Gastroesophageal sphincter (tissue), 4 donors: Measurements from ENCODE around the gene ITGA2. TPM values are rescaled to one million over a fixed set of nuclear protein-coding genes. Genes with fewer than 3 reads are reported as not detected.

Experiments
- ATAC-seq: fragments of 150-250 bp; one replicate; pipeline ENCODE4 v1.9.1; 2016; ENCODE audit warnings: mild to moderate bottlenecking, moderate library complexity
- H3K27ac ChIP-seq, 4 donors: fragments of 200-600 bp; sonication (generic) in 3 of 4; 1 replicate in 3 of 4; 2 replicates in 1 of 4; pipeline ENCODE4 v1.5.1; 2016 to 2019
- H3K27me3 ChIP-seq: fragments of 200-600 bp; sonication (generic); one replicate; pipeline ENCODE4 v1.5.1; 2019
- H3K36me3 ChIP-seq, 2 donors: fragments of 200-600 bp; sonication (generic); one replicate each; pipeline ENCODE4 v1.5.1; 2019; ENCODE audit warnings: control low read depth in 1 of 2
- H3K4me1 ChIP-seq, 3 donors: fragments of 200-600 bp; sonication (generic); 1 replicate in 2 of 3; 2 replicates in 1 of 3; pipeline ENCODE4 v1.5.1; 2016 to 2019; ENCODE audit warnings: control low read depth in 2 of 3
- H3K4me3 ChIP-seq, 2 donors: fragments of 200-600 bp; sonication (generic); one replicate each; pipeline ENCODE4 v1.5.1; 2019; ENCODE audit warnings: mild to moderate bottlenecking in 1 of 2, moderate library complexity in 1 of 2
- H3K9me3 ChIP-seq, 3 donors: fragments of 200-600 bp; sonication (generic); one replicate each; pipeline ENCODE4 v1.5.1; 2017 to 2019; ENCODE audit warnings: control low read depth in 2 of 3
- CTCF ChIP-seq, 4 experiments: fragments of 200-600 bp in 2 of 4; fragments of 450-650 bp in 2 of 4; sonication (generic) in 1 of 4; IDR thresholded peaks; one replicate each; pipeline ENCODE4 v1.5.1; 2017 to 2019; ENCODE audit warnings: antibody characterized with exemption in 4 of 4, mild to moderate bottlenecking in 2 of 4, moderate library complexity in 2 of 4
- EP300 ChIP-seq: sonication (generic); formaldehyde crosslinking; IDR thresholded peaks from one replicate; pipeline ENCODE4 v1.6.1; 2017; ENCODE audit warnings: antibody characterized with exemption, mild to moderate bottlenecking
- POLR2A ChIP-seq, 2 donors: fragments of 450-650 bp; IDR thresholded peaks; one replicate each; pipeline ENCODE4 v1.6.1; 2017; ENCODE audit warnings: antibody characterized with exemption in 2 of 2, mild to moderate bottlenecking in 2 of 2, moderate library complexity in 1 of 2
- POLR2AphosphoS5 ChIP-seq: sonication (generic); formaldehyde crosslinking; IDR thresholded peaks from one replicate; pipeline ENCODE4 v1.6.1; 2017; ENCODE audit warnings: antibody characterized with exemption
- WGBS, 2 donors: methylation state at CpG; one replicate each; pipeline ENCODE4 v1.1.5; 2018; ENCODE audit warnings: low coverage in 1 of 2; 5-methylcytosine and 5-hydroxymethylcytosine counted together
- total RNA-seq, 4 donors: library from RNA; depleted of rRNA; stranded (reverse); fragments of >200 nt; gene quantifications; one replicate each; pipeline ENCODE4 v1.1.0, GENCODE V29; 2016

The ITGA2 gene
- total RNA-seq, 4 donors from 2014 or later: 1.5 to 14.6 (median 10.0) TPM

- no peak for TF ChIP-seq POLR2AphosphoS5
- no peak for TF ChIP-seq CTCF (IDR thresholded peaks at IDR 0.05)
- TF ChIP-seq POLR2A (IDR thresholded peaks at IDR 0.05): no peak
- no peak for TF ChIP-seq EP300
- no peak for ATAC-seq
- Histone ChIP-seq H3K36me3 (no peaks in the 10 kb centered on the region), H3K9me3 (peaks cover 0 to 3% (median 0%) of the 10 kb centered on the region in 3 donors), H3K27me3 (no peaks in the 10 kb centered on the region), H3K4me3 (no peak overlapping the region), H3K27ac (no peak overlapping the region), H3K4me1 (no peaks in the 10 kb centered on the region)
- 75 to 82% methylated on average over 1 to 2 of the region's 2 CpGs for WGBS, 2 donors
These were observed 24.7 kb downstream of the ITGA2 start for GRCh38 chr5:53013857-53014256.

- no peaks in the 10 kb centered on the region for H3K27me3 ChIP-seq
- no peak overlapping the region for H3K4me3 ChIP-seq
- H3K27ac ChIP-seq: no peak overlapping the region
- no peak for ATAC-seq
- no peaks in the 10 kb centered on the region for H3K36me3 ChIP-seq
- WGBS, 2 donors: no CpG with 5 or more reads among the region's 5 CpGs
- H3K4me1 ChIP-seq: no peaks in the 10 kb centered on the region
- TF ChIP-seq POLR2A (IDR thresholded peaks at IDR 0.05): no peak
- TF ChIP-seq POLR2AphosphoS5: no peak
- no peak for TF ChIP-seq EP300
- TF ChIP-seq CTCF (IDR thresholded peaks at IDR 0.05): no peak
- H3K9me3 ChIP-seq: peaks cover 0 to 3% (median 0%) of the 10 kb centered on the region in 3 donors
These were observed 28.2 kb downstream of the ITGA2 start for GRCh38 chr5:53017383-53017782.

- H3K27ac ChIP-seq: no peak overlapping the region
- ATAC-seq: no peak
- no peaks in the 10 kb centered on the region for H3K27me3 ChIP-seq
- TF ChIP-seq EP300 (no peak), POLR2A (IDR thresholded peaks at IDR 0.05) (no peak), POLR2AphosphoS5 (no peak), CTCF (IDR thresholded peaks at IDR 0.05) (no peak)
- WGBS, 2 donors: 97% methylated on average over 3 to 8 of the region's 10 CpGs
- peaks cover 0 to 3% (median 0%) of the 10 kb centered on the region in 3 donors for H3K9me3 ChIP-seq
- no peaks in the 10 kb centered on the region for H3K36me3 ChIP-seq
- no peak overlapping the region for H3K4me3 ChIP-seq
- H3K4me1 ChIP-seq: peaks cover 0 to 5% (median 0%) of the 10 kb centered on the region in 3 donors
These were observed 28.7 kb downstream of the ITGA2 start for GRCh38 chr5:53017794-53018391.

GRCh38 chr5:53019320-53019719, 30.2 kb downstream of the ITGA2 start:
- Histone ChIP-seq H3K27ac (no peak overlapping the region), H3K27me3 (no peaks in the 10 kb centered on the region), H3K36me3 (no peaks in the 10 kb centered on the region), H3K4me3 (no peak overlapping the region), H3K4me1 (peaks cover 0 to 14% (median 2%) of the 10 kb centered on the region in 3 donors), H3K9me3 (no peaks in the 10 kb centered on the region)
- TF ChIP-seq EP300 (no peak), POLR2A (IDR thresholded peaks at IDR 0.05) (no peak), CTCF (IDR thresholded peaks at IDR 0.05) (no peak), POLR2AphosphoS5 (no peak)
- ATAC-seq: no peak
- 75 to 86% methylated on average over 3 to 4 of the region's 4 CpGs for WGBS, 2 donors

GRCh38 chr5:53022930-53023511, 33.9 kb downstream of the ITGA2 start:
- Histone ChIP-seq H3K4me3 (no peak overlapping the region), H3K36me3 (no peaks in the 10 kb centered on the region), H3K27me3 (no peaks in the 10 kb centered on the region), H3K27ac (no peak overlapping the region), H3K9me3 (no peaks in the 10 kb centered on the region), H3K4me1 (peaks cover 0 to 23% (median 2%) of the 10 kb centered on the region in 3 donors)
- ATAC-seq: no peak
- no peak for TF ChIP-seq EP300
- no peak for TF ChIP-seq CTCF (IDR thresholded peaks at IDR 0.05)
- TF ChIP-seq POLR2AphosphoS5: no peak
- TF ChIP-seq POLR2A (IDR thresholded peaks at IDR 0.05): no peak
- 72 to 84% methylated on average over 5 to 6 of the region's 6 CpGs for WGBS, 2 donors
